GM12872 (cell line): ENCODE results near the gene CD72.

Source experiments
- CTCF ChIP-seq: IDR thresholded peaks from 3 replicates; pipeline ENCODE4 v1.5.1; 2011; ENCODE audit warnings: low read depth, mild to moderate bottlenecking, low read length, moderate library complexity; ENCODE audit not compliant: insufficient read depth

Gene CD72

GRCh38 chr9:35560625-35561337, 57.4 kb downstream of the CD72 start:
- TF ChIP-seq CTCF: no peak
